ENCODE results near the gene NTRK3. TPM values are rescaled to one million over a fixed set of nuclear protein-coding genes. Genes with fewer than 3 reads are reported as not detected.

The NTRK3 gene
- total RNA-seq, 2 donors from 2014 or later, result 34.3 to 94.1 TPM

DNA sequence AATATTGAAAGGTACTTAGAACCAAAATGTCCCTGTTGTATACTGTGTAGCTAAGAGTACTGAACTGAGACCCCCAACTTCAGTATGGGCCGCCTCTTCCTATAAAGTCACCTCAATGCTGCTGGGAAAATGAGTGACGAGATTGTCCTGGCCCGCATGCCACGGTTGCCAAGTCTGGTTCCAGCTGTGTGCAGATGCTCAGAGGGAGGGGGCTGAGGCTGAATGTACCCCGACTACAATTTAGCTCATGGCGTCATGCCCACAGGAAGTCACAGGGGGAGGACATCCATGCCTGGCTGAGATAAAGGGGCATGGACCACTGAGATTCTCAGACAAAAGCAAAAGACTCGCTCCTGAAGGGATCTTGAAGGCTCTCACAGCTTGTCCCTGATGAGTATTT, 271.1 kb downstream of the NTRK3 start:
- intact Hi-C loops (cut with DNase I), result no loop called here
- no peak for DNase-seq (ENCODE audit: low spot score)

DNA sequence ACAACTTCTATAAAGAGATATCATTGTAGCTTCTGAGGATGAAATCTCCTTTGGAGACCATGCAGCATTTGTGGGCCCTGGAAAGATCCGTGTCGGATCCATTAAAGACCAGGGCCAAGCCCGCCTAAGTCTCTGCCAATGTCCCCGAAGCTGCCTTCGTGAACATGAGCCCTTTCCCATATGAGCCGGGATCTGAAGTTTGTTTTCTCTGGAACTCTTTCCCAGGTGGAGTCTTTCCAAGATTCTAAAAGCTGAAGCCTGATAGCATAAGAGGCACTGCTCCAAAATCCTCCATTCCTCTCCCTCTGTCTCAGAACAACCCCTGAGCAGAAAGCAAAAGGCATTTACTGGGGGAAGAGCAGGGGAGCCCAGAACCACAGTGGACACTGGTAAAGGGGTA, 274.6 kb downstream of the NTRK3 start:
- intact Hi-C loops (cut with DNase I), result no loop called here
- no peak for DNase-seq (ENCODE audit: low spot score)

DNA sequence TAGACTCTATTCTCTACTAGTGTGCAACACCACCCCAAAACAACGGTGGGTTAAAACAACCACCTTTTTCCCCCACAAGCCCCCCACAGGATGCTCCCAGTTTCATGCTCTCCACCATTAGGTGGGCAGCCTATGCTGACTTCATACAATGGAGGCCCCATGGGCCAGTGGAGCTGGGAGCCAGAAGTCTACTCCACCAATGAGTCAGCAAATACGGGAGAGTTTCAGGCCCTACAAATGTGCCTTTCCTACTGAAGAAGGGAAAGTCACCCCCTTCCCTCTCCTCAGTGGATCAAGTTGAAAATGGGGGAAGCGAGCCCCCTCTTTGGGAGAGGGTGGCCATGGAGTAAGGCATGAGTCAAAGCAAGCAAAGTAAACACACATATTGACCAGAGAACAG, 278.6 kb downstream of the NTRK3 start:
- intact Hi-C loops (cut with DNase I), result no loop called here
- no peak for DNase-seq (ENCODE audit: low spot score)

DNA sequence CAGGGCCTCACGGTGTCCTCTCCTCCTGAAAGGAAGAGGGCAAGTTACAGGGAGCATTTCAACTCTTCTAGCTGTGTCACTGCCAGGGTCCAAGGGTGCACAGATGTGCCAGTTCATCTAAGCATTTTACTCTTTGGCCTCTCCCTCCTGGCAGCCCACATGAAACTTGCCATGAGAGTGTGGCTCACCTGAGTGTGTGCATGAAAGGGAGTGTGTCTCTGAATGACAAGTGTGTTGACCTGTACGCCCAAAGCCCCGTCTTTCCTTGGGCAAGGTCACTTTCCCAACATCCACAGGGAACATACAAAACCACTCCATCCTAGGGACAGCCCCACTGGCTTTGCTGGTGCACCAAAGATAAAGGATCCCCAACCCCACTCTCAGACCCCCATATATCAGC, 280.0 kb downstream of the NTRK3 start:
- DNase-seq (ENCODE audit: low spot score), result no peak
- intact Hi-C loops (cut with DNase I), result no loop called here

DNA sequence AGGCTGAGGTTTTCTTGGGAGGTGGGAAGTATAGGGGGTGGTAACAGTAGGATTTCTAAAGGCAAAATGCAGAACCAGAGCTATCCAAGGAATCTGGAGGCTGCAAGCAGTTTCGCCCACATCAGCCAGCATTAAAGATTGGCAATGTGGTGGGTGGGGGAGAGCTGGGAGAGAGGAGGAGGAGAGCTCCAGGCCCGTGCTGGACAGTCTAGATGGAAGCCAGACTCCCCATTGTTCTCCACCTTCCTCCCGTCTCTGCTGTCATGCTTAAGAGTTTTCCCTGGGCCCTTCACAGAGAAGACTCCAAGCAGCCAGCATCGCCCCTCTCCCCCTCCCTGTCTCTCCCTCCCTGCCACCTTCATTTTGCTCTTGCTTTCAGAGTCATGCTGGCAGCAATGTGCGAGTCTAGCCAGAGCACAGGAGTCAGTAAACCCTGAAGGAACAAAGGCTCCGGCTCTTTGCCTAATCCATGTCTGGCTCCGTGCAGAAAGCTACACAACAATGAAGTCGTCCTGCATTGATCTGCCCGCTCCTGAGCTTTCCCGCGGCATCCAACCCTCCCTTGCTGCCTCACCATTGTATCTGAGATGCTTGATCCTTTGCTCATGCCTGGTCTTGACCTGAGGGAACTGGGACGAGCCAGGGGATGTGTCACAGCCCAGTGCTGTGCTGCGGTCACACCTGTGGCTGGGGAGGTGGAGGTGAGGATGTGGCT, 282.9 kb downstream of the NTRK3 start:
- intact Hi-C loops (cut with DNase I), result no loop called here
- DNase-seq (ENCODE audit: low spot score), result no peak

DNA sequence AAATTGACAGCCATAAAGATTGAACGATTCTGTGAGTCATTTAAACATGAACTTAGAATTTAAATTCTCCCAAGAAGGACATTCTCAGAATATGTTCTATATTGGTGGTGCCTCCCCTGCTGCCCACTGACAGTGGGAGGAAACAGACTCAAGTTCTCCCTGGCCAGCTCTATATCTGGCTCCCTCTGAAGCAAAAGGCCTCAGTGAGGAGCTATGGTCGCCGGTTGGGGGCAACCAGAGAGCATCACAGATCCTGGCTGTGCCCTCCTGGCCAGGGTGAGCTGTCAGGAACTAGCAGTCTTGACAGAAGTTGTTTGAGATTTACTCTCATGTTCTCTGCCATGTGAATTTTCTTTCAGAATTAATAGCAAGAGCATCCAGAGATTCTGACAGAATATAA, 285.5 kb downstream of the NTRK3 start:
- intact Hi-C loops (cut with DNase I), result no loop called here
- no peak for DNase-seq (ENCODE audit: low spot score)

DNA sequence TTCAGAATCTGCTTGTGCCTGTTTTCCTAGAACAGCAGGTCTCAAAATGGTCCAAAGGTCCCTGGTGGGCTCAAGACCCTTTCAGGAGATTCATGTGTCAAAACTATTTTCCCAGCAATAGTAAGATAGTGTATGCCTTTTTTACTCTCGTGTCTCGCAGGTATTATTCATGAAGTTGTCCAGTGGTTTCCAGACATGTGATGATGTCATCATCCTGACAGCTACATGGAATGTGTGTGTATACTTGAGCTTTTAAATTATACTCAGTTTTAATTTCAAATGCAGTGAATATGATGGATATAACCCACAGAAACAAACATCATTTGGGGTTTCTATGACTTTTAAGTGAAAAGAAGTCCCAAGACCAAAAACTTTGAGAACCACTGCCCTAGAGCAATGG, 288.6 kb downstream of the NTRK3 start:
- intact Hi-C loops (cut with DNase I), result loop anchor here in 1 of 2 donors (10.0 kb wide), 1 partner anchor 97 kb away; no protein-coding TSS in a partner anchor
- no peak for DNase-seq (ENCODE audit: low spot score)

DNA sequence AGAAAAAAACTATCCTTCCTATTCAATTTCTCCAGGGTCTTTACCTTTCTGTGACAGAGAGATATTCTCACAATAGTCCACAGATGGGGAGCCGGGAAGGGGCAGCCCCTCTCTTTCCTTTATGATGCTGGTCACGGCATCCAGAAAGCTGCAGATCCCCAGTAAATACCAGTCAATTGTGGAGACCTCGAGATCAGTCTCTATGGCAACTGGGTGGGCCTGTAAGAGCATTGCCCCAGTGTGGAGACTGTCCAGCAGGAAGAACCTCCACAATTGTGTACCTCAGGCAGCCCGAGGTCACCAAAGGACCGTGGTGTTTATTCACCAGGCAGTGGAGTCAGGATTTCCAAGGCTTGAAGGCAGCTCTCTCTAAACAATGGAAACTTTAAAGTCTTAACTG, 291.2 kb downstream of the NTRK3 start:
- DNase-seq (ENCODE audit: low spot score), result no peak
- intact Hi-C loops (cut with DNase I), result loop anchor here in 1 of 2 donors (10.0 kb wide), 1 partner anchor 99 kb away; no protein-coding TSS in a partner anchor

DNA sequence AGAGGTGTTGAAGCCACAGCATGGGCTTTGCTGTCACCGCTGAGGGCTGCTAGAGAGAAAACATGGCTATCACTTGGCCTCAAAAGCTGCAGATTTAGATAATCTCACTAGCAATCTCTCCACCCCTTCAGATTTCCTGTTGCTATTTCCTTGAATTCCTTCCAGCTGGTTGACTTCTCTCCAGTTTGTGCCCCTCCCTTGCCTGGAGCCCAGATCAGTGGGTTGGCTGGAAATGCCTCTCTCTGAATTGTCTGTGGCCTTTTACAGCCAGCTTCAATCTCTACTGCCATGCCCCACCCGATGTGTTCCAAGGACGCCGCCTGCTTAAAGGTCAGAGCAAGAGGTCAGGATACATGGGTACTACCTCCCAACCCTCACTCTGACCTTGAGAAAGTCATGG, 294.1 kb downstream of the NTRK3 start:
- intact Hi-C loops (cut with DNase I), result loop anchor here in 1 of 2 donors (10.0 kb wide), 1 partner anchor 102 kb away; no protein-coding TSS in a partner anchor
- no peak for DNase-seq (ENCODE audit: low spot score)

DNA sequence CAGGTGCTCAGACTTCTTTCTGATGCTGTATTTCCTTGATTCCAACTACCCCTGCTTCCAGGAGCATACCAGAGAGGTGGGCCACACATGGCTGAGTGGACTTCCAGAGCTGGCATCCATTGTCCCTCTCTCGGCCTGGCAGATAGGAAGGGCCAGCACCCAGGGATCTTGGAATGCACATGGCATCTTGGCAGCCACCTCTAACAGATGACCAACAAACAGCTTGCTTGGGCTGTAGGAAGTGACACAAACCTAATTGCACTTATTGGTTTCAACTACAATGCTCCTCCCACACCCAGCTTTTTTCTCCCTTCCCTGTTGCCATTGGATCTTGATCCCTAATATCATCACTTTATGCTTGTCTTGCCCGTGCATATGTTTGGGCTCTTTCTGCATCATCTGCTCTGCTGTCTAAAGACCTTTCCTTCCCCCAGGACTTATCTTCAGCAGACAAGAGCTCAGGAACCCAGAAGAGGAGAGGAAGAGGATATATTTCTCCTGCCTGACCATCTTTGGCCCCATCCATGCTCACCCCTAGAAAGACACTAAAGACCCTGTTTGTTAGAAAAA, 294.6 kb downstream of the NTRK3 start:
- intact Hi-C loops (cut with DNase I), result loop anchor here in 1 of 2 donors (10.0 kb wide), 1 partner anchor 103 kb away; no protein-coding TSS in a partner anchor
- DNase-seq (ENCODE audit: low spot score), result no peak

DNA sequence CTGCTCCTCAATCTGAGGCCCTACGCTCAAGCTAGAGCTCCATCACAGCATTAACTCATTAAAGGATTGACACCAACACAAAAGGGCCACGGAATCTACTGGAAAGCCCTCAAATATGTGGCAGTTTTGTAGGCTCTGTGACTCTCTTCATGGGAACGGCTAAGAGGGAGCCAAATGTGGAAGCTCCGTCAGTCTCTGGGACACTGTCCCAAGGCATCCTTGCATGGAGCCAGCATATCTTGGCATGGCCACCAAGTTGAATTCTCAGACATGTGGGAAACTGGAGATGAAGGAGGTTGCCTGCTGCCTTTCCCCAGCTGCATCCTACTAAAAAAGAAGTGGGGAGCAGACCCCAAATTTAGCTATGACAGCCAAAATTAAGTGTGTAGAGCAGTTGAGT, 296.9 kb downstream of the NTRK3 start:
- intact Hi-C loops (cut with DNase I), result loop anchor here (10.0 kb wide), 2 partner anchors 105 to 295 kb away; partner anchors contain the start of gene NTRK3 (in 2 of the 2)
- no peak for DNase-seq (ENCODE audit: low spot score)

DNA sequence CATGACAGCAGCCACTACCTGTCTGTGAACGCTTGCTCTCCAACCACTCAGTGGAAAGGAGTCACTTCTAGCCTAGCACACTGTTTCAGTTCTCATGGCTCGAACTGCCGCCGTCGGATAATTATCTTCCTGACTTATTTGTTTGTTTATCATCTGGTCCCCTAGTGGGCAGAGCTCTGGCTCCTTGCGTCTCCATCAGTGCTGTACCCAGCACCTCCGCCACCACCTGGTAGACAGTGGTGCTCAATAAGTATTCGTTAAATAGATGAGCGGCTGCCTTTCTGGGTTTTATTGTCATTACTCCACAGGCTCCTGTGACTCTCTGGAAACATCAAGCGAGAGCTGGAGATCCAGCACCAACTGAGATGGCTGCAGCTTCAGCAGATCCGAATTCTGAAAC, 297.5 kb downstream of the NTRK3 start:
- DNase-seq (ENCODE audit: low spot score), result no peak
- intact Hi-C loops (cut with DNase I), result loop anchor here (10.0 kb wide), 1 partner anchor 296 kb away; the partner anchor contains the start of gene NTRK3 (in 2 of the 2)

DNA sequence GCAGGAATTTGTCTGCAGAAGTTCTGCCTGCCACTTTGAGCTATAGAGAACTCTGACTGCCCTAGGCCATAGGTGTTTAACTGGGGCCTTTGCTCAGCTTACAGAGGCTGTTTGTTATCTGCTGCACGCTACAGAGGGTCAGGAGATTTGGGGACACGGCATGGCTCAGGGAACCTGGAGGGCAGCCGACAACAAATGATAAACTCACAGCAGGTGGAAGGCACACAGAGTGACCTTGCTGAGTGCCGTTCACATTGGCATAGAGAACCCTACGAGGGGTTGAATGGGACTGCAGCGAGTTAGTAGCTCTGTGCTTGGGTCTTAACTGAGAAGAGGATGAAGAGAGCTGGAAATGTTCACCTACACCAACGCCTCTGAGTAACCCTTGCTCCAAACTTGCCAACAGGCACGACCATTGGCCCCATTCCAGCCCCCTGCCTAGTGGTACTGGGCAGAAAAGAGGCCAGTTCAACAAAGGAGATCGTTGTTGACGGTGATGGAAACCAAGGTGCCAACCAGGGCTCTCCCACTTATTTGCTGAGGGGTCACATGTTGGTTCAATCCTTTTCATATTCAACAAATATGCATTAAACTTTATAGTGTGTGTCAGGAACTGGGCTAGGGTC, 301.1 kb downstream of the NTRK3 start:
- intact Hi-C loops (cut with DNase I), result loop anchor here (10.0 kb wide), 1 partner anchor 299 kb away; the partner anchor contains the start of gene NTRK3 (in 2 of the 2)
- DNase-seq (ENCODE audit: low spot score), result no peak

DNA sequence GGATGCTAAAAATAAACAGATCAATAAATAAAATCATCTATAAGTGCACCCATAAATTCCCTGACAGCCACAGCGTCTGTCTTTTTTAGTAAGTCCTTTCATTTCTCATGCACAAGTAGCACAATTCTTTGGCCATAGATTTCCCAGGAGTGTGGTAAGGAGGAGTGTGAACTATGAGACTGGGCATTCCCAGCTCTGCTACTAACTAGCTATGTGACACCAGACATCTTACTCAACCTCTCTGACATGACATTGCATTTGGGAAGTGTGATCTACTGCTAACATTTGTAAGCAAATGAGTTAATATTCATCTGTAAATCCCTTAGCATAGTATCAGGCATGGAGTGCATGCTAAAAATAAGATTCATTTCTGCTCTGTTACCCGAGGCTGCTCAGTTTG, 301.7 kb downstream of the NTRK3 start:
- no peak for DNase-seq (ENCODE audit: low spot score)
- intact Hi-C loops (cut with DNase I), result loop anchor here (10.0 kb wide), 1 partner anchor 300 kb away; the partner anchor contains the start of gene NTRK3 (in 2 of the 2)

DNA sequence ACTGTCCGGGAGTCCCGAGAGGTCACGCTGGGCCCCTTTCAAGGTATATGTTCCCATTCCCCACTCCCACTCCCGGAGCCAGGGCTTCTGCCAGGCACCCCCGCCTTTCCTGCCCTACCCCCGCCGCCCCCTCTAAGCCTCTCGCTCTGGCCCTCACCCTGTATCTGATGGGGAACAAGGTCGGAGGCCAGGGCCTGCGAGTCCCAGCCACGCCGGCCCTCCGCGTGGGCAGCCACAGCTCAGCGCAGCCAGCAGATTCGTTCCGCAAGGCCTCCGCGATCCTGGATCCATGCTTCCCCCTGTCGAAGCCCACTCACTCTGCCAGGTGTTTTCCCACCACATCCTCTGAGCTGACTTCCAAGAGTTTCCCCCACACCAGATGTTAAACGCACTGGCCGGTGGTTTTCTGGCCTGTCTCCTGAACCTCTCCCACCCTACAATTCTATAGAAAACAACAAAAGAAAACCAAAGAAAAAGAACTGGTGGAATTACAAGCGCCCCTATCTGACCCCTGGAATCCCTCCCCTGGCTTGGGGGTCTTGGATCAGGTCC, 303.7 kb downstream of the NTRK3 start:
- intact Hi-C loops (cut with DNase I), result loop anchor here (10.0 kb wide), 1 partner anchor 302 kb away; the partner anchor contains the start of gene NTRK3 (in 2 of the 2)
- DNase-seq (ENCODE audit: low spot score), result no peak

DNA sequence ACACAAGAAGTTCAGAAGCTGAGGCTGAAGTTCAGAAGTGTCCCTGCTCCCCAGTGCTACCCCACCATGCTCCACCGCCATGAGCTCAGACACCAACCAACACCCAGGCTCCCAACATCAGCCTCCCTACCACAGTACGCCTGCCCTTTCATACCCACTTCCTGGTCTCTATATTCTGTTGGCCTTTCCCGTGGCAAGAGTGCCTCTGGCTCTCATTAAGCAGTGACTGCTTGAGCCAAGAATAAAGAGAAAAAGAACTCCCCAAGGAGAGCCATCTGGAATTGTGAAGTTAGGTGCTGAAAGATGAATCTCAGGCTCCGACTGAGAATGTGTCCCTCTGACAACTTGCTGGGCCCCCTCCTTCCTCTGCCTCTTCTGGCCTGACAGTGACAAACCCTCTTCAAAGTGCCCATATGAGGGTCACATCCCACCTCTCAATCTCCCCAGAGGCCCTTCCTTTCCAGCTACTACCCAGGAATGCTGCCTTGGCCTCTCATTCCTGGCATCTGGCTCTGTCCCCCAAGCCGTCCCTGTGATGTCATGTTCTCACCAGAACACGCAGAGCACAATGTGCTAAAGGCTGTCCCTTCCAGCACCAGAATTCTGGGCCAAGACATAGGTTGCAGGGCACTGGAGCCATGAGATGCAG, 306.8 kb downstream of the NTRK3 start:
- DNase-seq (ENCODE audit: low spot score), result no peak
- intact Hi-C loops (cut with DNase I), result loop anchor here (10.0 kb wide), 1 partner anchor 305 kb away; the partner anchor contains the start of gene NTRK3 (in 2 of the 2)

DNA sequence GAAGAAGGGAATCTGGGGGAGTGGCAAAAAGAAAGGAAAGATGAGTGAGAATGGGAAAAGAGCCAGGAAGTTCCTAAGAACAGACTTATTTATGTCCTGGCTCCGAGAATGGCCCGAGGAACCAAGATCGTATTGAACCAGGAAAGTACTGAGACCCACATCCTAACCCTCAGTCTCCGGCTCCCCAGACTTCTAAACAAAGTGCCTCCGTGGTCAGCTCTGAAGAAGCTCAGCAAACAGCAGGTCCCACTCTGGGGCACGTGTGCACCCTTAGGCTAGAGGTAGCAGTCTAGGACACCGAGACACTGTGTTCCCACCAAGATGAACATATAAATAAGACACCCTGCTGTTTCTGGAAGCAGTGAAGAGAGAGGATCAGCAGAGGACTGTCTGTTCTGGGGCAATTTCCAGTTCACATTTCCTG, 307.4 kb downstream of the NTRK3 start:
- DNase-seq (ENCODE audit: low spot score), result no peak

DNA sequence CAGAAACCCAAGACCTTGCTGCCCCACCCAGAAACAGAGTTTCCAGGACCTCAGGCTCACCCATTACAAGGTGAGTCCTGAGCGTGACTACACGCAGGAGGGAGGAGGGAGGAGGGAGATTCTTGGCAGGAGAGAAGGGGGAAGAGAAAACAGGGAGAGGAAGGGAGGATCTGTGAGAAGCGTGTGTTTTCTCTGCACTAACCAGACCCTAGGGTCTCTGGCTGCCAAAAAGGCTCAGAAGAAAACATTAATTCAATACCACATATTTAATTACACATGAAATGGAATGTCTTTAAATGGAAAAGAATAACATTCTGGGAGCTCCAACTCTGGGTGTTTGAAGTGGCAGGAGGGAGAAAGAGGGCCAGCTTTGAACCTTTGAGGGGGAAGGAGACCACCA, 309.0 kb downstream of the NTRK3 start:
- no peak for DNase-seq (ENCODE audit: low spot score)
- intact Hi-C loops (cut with DNase I), result no loop called here

More for the DNA sequence above, 307.4 kb downstream of the NTRK3 start:
- intact Hi-C loops (cut with DNase I), result no loop called here

DNA sequence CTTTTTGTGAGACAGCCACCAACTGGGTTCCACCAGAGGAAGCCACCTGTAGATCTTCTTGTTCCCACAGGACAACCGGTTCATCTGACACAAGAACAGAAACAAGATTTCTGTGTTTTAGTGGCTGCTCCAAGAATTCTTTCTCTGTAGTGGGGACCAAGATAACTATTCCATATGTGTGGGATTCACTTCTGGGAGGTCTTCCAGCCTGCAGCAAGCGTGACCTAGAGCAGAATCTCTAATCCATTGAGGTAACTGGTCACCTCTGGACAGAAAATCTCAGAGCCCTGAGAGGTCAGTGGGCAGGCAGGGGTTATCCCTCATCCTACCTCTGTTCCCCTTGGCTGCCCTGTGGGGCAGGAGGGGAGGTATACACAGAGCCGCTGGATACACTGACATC, 311.3 kb downstream of the NTRK3 start:
- DNase-seq (ENCODE audit: low spot score), result no peak
- intact Hi-C loops (cut with DNase I), result no loop called here

All from posterior vena cava (tissue), 2 donors.